Measurements from ENCODE around the gene NOP56. TPM values are rescaled to one million over a fixed set of nuclear protein-coding genes. Genes with fewer than 3 reads are reported as not detected.

NOP56 gene
- total RNA-seq, 6 experiments from 2014 or later: 32.7 to 60.9 (median 42.7) TPM

DNA sequence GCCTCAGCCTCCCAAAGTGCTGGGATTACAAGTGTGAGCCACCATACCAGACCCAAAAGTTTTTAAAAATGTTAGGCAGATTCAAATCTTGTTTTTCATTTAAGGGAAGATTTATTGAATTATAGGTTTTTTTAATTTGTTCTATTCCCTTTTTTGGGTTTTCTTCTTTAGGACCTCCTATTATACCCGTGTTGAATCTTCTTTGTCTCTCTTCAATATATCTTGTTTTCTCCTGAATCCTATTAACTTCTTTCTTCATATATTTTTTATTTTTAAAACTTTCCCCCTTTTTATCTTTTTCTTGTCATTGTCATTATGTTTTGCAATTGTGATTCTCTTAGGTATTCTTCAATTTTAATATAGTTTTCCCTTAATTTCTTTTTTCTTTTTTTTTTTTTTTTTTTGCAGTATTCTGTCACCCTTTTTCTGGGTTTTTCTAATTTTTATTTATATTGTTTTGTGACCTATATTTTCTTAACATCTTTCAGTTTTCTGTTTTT lies 45.9 kb upstream of the NOP56 start:
- DNase-seq: no peak
- 56% methylated on average over 1 of the region's 1 CpG for WGBS (ENCODE audit: insufficient coverage, low coverage, low lambda C conversion rate, missing lambda C conversion rate)
- no peak for ATAC-seq
- Histone ChIP-seq H3K4me1 (no peaks in the 10 kb centered on the region), H3K27me3 (no peaks in the 10 kb centered on the region), H3K9me3 (no peaks in the 10 kb centered on the region), H3K4me3 (no peak overlapping the region), H3K36me3 (no peaks in the 10 kb centered on the region), H3K27ac (no peak overlapping the region)
- no peak for TF ChIP-seq CTCF (IDR thresholded peaks at IDR 0.05)
- TF ChIP-seq POLR2A (IDR thresholded peaks at IDR 0.05): no peak
- intact Hi-C loops (cut with DNase I): no loop called here

- H3K4me1 ChIP-seq: no peaks in the 10 kb centered on the region
- no peak for ATAC-seq
- H3K4me3 ChIP-seq: no peak overlapping the region
- H3K27me3 ChIP-seq: no peaks in the 10 kb centered on the region
- WGBS (ENCODE audit: insufficient coverage, low coverage, low lambda C conversion rate, missing lambda C conversion rate): 83% methylated on average over 4 of the region's 6 CpGs
- H3K9me3 ChIP-seq: no peaks in the 10 kb centered on the region
- intact Hi-C loops (cut with DNase I): no loop called here
- no peak overlapping the region for H3K27ac ChIP-seq
- DNase-seq: no peak
- H3K36me3 ChIP-seq: no peaks in the 10 kb centered on the region
- TF ChIP-seq POLR2A (IDR thresholded peaks at IDR 0.05): no peak
- TF ChIP-seq CTCF (IDR thresholded peaks at IDR 0.05): no peak
These were observed 42.1 kb upstream of the NOP56 start for GRCh38 chr20:2610326-2610725.

- WGBS (ENCODE audit: insufficient coverage, low coverage, low lambda C conversion rate, missing lambda C conversion rate): 30% methylated on average over 6 of the region's 6 CpGs
- no peak for DNase-seq
These were observed 41.3 kb upstream of the NOP56 start for GRCh38 chr20:2610941-2611720.

GRCh38 chr20:2612073-2612472 lies 40.4 kb upstream of the NOP56 start:
- H3K27me3 ChIP-seq: no peaks in the 10 kb centered on the region
- TF ChIP-seq POLR2A (IDR thresholded peaks at IDR 0.05): no peak
- no peak for TF ChIP-seq CTCF (IDR thresholded peaks at IDR 0.05)
- H3K36me3 ChIP-seq: no peaks in the 10 kb centered on the region
- DNase-seq: no peak
- no peaks in the 10 kb centered on the region for H3K4me1 ChIP-seq
- no peak overlapping the region for H3K27ac ChIP-seq
- no peaks in the 10 kb centered on the region for H3K9me3 ChIP-seq
- no peak overlapping the region for H3K4me3 ChIP-seq
- ATAC-seq: no peak
- 58% methylated on average over 2 of the region's 3 CpGs for WGBS (ENCODE audit: insufficient coverage, low coverage, low lambda C conversion rate, missing lambda C conversion rate)
- intact Hi-C loops (cut with DNase I): no loop called here

More at GRCh38 chr20:2610941-2611720, 41.3 kb upstream of the NOP56 start:
- no peak for ATAC-seq
- Histone ChIP-seq H3K27me3 (no peaks in the 10 kb centered on the region), H3K27ac (no peak overlapping the region), H3K9me3 (no peaks in the 10 kb centered on the region), H3K4me1 (no peaks in the 10 kb centered on the region), H3K36me3 (no peaks in the 10 kb centered on the region), H3K4me3 (no peak overlapping the region)
- TF ChIP-seq POLR2A (IDR thresholded peaks at IDR 0.05): no peak
- no peak for TF ChIP-seq CTCF (IDR thresholded peaks at IDR 0.05)
- intact Hi-C loops (cut with DNase I): no loop called here

Data from right lobe of liver (tissue), 6 donors.